Fibroblast of peridontal ligament (primary cell): ENCODE results near the gene NFATC4.
"Not testable (repeated sequence)": the region's sequence is repeated elsewhere in the genome, so short reads cannot be mapped to it uniquely, and the experiment has no call there.

ENCODE experiments used
- DNase-seq: peaks from one replicate; pipeline ENCODE4 v3.0.0-alpha.2; 2010; ENCODE audit errors: extremely low read depth

Gene NFATC4

DNA sequence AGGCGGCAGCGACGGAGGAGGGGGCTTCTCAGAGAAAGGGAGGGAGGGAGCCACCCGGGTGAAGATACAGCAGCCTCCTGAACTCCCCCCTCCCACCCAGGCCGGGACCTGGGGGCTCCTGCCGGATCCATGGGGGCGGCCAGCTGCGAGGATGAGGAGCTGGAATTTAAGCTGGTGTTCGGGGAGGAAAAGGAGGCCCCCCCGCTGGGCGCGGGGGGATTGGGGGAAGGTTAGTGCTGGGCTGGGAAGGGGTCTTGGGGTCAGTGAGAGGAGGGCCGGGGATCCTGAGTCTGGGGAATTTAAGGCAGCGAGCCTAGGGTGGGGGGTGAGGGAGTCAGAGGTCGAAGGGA lies 203 bp downstream of the NFATC4 start:
- DNase-seq: no peak

DNA sequence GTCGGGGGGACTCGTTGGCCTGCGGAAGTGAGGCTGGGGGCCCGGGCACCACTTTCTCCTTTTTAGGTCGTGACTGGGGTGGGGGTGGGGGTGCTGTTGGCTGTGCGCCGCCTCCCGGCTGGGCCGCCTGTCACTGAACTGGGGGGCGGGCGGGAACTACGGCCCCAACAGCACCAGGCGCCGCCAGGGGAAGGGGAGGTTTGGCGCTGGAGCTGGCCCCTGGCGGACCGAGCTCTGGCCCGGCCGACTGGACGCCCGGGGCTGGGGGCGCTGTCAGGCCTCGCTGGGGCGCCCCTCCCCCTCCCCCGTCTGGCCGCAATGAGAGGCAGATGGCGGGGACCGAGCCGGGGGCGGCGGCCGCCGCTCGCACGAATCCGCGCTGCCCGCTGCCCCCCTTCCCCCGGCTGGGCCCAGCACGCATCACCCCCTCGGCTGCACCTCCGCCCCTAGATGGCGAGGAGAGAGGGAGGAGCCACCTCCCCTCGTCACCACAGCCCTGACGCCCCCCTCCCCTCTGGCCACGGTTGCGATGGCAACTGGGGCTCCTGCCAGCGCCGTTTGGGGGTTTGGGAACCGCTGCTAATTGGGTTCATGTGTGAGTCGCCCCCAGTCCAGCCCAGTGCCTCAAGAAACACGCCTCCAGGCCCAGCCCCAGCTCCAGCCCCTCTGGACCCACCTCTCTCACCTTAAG lies 723 bp downstream of the NFATC4 start:
- DNase-seq: peak; percentile 90

DNA sequence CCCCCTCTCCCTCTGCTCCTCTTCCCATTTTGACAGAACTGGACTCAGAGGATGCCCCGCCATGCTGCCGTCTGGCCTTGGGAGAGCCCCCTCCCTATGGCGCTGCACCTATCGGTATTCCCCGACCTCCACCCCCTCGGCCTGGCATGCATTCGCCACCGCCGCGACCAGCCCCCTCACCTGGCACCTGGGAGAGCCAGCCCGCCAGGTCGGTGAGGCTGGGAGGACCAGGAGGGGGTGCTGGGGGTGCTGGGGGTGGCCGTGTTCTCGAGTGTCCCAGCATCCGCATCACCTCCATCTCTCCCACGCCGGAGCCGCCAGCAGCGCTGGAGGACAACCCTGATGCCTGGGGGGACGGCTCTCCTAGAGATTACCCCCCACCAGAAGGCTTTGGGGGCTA lies 1.5 kb downstream of the NFATC4 start:
- DNase-seq: no peak

DNA sequence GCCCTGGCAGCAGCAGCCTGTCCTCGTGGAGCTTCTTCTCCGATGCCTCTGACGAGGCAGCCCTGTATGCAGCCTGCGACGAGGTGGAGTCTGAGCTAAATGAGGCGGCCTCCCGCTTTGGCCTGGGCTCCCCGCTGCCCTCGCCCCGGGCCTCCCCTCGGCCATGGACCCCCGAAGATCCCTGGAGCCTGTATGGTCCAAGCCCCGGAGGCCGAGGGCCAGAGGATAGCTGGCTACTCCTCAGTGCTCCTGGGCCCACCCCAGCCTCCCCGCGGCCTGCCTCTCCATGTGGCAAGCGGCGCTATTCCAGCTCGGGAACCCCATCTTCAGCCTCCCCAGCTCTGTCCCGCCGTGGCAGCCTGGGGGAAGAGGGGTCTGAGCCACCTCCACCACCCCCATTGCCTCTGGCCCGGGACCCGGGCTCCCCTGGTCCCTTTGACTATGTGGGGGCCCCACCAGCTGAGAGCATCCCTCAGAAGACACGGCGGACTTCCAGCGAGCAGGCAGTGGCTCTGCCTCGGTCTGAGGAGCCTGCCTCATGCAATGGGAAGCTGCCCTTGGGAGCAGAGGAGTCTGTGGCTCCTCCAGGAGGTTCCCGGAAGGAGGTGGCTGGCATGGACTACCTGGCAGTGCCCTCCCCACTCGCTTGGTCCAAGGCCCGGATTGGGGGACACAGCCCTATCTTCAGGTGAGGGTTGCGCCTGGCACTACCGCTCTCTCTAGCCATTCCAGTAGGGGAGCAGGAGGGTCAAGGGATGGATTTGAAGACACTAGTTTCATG lies 2.1 kb downstream of the NFATC4 start:
- no peak for DNase-seq

DNA sequence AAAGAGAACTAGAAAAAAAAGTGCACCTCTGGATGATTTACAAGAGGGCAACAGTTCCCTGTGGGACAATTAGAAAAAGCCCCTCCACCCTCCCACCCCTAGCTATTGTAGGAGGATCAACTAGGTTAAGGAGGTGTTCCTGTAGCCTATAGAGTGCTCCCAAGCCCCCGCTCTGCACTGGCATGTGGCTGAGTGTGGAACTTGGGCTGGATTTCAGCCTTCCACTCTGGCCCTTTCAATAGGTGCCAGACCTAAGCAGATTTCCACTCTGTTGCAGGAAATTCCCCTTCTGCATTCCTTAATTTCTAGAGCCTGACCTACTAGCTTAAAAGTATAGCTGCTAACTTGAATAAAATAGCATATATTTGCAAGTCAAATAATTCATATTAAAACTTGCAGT lies 2.8 kb downstream of the NFATC4 start:
- DNase-seq: peak; percentile 28

DNA sequence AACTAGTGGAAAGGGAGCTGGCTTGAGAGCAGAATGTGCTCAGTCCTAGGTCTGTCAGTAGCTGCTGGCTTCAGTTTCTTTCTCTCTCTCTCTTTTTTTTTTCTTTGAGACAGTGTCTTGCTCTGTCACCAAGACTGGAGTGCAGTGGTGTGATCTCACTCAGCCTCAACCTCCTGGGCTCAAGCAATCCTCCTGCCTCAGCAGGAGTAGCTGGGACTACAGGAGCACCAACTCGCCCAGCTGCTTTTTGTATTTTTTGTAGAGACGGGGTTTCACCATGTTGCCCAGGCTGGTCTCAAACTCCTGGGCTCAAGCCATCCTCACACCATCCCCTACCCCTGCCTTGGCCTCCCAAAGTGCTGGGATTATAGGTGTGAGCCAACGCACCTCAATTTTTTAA lies 3.6 kb downstream of the NFATC4 start:
- not testable (repeated sequence) for DNase-seq

DNA sequence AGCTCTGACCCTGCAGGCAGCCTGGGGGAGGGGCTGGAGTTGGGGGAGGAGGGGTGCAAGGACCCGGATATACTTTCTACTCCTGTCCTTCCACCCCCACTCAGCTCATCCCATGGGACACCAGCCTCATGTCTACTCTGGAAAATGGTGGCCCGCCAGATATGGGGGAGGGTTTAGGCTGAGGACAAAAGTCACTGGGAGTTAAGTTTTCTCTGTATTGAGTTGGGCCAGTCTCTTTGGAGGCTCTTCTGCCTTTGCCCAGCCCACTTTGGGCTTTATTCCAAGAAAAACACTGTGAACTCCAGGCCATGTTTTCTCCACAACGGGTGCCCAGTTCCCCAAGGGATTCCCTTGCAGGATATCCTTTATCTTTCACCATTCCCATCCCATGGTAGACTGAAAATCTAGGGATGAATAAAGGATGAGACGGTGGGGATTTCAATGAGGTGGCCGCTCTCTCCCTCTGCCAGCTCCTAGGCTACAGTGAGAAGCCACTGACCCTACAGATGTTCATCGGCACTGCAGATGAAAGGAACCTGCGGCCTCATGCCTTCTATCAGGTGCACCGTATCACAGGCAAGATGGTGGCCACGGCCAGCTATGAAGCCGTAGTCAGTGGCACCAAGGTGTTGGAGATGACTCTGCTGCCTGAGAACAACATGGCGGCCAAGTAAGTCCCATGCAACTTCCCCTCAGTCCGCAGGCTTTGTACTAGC lies 4.9 kb downstream of the NFATC4 start:
- DNase-seq: peak; percentile 33

DNA sequence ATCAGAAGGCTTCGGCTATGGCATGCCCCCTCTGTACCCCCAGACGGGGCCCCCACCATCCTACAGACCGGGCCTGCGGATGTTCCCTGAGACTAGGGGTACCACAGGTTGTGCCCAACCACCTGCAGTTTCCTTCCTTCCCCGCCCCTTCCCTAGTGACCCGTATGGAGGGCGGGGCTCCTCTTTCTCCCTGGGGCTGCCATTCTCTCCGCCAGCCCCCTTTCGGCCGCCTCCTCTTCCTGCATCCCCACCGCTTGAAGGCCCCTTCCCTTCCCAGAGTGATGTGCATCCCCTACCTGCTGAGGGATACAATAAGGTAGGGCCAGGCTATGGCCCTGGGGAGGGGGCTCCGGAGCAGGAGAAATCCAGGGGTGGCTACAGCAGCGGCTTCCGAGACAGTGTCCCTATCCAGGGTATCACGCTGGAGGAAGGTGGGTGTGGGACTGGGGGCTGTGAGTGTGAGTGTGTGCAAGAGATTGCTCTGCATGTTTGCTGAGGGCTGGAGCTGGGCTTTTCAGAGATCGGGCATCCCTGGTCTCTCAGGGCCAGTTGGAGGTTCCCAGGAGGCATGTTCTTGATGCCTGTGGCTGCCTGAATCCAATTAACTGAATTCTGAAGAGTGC lies 8.6 kb downstream of the NFATC4 start:
- no peak for DNase-seq

DNA sequence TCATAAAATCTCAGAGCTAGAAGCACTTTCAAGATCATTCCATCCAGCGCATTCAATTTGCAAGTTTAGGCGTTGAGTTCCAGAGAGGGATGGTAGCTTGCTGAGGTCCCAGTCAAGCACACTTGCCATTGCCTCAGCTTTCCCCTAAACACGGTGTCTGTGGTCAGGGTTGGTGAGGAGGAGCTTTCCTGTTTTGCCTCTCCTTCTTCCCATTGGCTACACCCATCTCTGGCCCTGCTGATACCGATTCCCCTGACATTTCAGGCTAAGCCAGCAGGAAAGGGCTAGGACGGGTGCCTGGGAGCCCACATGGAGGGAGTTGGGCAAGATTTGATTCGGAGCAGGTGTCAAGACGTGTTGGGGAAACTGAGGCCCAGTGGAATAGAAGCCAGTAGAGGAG lies 9.1 kb downstream of the NFATC4 start:
- no peak for DNase-seq

DNA sequence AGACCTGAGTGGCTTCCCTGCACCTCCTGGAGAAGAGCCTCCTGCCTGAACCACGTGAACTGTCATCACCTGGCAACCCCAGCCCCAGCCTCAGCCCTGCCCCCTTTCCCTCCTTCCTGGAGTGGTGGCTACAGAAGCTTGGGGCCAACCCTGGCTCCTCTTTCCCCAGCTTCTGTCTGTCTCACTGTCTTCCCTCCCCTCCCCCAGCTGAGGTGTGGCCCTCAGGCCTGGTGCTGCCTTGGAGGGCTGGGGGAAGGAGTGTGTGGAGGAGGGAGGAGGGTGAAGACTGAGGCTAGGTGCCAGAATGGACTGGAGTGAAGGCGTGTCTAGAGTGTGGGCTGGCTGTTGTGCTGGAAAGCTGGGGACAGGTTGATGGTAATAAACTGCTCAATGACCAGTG lies 9.7 kb downstream of the NFATC4 start:
- no peak for DNase-seq

DNA sequence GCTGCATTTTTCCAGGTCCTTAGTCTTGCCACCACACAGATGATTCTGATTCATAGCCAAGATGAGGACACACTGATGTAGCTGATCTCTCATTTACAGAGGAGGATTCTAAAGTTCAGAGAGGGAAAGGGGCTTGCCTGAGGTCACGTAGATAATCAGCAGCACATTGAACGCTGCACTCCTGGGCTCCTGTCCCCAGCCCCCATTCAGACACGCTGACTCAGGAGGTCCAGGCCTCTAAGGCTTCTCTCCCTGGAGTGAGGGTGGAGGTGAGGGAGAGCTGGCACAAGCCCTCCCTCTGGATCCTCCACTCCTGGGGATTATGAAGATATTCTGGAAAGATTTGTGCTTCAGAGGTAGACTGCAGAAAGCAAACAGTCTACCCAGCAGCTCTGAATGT lies 10.3 kb downstream of the NFATC4 start:
- no peak for DNase-seq

DNA sequence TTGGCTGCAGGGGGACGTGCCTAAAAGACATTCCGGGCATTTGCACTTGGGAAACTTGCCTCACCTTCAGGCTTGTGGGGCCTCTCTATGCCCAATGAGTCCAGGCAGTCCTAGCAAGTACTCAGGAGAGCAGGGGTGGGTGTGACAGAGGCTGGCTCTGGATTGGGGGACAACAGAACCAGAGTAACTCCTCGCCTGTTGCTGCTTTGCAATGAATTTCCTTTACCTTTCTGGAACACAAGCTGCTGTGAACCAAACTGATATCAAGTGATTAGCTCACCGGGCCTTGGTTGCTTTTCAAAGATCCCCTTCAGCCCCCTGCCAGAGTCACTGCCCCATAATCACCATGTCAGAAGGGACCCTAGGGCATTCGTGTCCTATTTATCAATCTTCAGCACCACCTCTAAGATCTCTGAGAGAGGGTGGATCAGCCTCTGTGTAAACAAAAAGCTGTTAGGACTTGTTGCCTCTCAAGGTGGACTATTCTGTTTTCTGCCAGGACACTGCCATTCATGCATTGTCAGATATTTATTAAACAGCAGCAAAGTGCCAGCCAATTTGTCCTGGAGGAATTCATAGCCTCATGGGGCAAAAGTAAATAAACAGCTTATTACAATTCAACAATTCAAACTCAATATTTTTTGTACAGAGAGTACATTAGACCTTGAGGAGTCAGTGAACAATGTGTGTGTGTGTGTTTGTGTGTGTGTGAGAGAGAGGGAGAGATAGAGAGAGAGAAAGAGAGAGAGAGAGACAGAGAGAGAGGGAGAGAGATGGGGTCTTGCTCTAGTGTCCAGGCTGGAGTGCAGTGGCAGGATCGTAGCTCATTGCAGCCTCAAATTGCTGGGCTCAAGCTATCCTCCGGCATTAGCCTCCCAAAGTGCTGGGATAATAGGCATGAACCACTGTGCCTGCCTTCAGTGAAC lies 11.3 kb downstream of the NFATC4 start:
- no peak for DNase-seq

DNA sequence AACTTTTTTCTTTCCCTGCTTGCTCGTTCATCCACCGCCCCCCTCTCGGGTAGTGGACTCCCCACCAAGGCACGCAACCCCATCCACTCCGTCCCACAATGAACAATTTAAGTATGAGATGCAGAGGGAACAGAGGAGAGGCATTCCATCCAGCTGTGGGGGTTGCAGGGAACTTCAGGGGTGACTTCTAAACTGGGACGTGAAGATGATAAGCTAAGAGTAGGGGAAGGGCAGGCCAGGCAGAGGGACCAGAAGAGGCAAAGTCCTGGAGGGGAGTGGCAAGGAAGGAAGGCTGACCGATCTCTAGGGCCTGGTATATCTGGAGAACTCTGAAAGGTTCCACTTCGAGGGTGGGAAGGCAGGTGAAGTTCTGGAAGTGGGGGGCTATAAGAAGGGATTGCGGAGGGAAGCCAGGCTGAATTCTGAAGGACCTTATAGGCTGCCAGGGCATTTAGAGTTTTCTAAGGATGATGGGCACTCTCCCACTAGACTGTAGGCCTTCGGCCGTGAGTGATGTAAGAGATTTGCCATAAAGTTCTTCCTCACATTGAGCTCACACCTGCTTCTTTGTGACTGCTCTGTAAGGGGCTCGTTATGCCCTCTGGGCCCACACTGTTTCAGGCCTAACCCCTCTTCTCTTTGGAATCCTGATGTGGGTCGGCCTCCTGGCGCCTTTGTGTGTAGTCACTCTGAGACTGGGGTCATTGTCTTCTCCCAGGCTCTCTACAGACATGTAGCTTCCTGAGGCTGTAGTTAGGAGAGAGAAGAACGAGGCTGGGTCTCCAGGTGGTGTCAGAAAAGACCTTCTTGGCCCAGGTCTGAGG lies 12.1 kb downstream of the NFATC4 start:
- no peak for DNase-seq

DNA sequence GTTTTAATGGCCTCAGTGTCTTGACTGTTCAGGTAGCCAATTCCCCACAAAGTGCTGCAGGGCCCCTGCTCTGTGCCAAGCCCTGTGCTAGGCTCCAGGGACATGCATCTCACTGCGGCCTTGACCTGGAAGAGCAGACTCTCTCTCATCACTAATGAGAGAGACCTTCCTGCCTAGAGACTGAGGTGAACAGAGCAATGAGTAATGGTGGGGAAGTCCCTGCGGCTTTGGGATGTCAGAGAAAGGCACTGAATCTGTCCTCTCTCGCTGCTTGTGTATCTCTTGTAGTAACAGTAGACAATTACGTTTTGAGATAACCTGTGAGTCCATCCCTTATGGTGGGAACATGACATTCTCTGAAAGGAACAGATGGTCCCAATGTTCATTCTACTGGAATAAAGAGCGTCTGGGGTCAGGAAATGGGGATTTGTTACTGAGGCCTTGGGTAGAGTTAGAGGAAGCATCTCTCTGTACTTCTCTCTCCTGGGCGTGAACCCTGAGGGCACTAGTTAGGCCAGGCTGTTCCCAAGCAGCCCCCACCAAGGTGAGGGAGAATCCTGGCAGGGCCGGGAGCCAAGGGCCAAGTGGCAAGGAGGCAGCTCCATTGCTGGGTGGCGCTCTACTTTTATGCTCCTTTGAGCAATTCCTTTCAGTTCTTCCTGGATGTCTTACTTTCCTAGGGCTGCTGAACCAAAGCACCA lies 13.5 kb downstream of the NFATC4 start:
- DNase-seq: no peak

DNA sequence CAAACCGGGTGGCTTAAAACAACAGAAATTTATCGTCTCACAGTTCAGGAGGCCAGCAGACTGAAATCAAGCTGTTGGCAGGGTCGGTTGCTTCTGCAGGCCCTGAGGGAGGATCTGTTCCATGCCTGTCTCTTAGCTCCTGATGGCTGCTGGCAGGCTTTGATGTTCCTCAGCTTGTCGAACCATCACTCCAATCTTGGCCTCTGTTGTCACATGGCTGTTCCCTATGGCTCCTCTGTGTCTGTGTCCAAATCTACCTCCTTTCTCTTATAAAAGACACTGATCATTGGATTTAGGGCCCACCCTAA lies 14.0 kb downstream of the NFATC4 start:
- no peak for DNase-seq

DNA sequence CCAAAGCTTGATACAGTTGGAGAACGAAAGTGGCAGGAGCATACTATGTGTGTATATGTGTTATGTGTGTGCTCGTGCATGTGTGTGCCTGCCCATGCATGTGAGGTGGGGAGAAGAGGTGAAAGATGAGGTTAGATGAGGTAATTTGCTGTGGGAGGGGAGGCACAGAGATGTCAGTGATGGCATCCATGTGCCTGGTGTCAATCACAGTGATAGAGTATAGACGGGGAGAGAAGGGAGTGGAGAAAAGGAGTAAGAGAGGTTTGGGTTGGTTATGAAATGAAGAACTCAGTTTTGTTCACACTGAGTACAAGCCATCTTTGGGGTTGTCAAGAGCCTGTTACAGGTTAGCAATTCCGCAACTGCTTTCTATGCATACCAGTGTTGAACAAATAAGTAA lies 16.2 kb downstream of the NFATC4 start:
- no peak for DNase-seq

DNA sequence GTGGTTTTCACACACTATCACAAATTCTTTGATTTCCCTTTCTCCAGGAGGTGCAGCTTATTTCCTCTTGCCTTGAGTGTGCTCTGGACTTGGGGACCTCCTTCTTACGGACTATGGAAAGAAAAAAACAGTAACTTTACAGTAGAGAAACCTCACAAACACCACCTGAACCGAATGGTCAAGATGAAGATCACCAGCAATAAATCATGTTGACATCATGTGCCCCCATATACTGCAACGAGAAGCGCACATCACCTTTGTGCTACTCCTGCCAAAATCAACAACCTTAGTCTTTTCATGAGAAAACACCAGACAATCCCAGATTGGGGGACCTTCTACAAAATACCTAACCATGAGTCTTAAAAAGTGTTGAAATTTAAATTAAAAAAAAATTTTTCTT lies 17.5 kb downstream of the NFATC4 start:
- DNase-seq: no peak

DNA sequence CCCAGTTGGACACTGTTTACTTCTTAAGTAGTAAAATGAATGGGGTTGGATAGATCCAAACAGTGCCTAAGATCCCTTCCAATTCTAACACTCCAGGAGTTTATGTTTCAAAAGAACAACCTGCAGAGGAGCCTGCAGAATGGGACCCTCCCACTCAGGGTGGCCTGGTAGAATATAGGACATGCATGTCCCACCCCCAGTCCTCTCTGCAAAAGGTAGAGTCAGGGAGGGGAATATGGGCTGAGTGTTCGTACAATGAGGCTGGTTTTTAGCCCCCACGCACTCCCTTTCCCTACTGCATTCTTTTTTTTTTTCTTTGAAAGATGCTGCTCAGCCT lies 19.0 kb downstream of the NFATC4 start:
- no peak for DNase-seq

DNA sequence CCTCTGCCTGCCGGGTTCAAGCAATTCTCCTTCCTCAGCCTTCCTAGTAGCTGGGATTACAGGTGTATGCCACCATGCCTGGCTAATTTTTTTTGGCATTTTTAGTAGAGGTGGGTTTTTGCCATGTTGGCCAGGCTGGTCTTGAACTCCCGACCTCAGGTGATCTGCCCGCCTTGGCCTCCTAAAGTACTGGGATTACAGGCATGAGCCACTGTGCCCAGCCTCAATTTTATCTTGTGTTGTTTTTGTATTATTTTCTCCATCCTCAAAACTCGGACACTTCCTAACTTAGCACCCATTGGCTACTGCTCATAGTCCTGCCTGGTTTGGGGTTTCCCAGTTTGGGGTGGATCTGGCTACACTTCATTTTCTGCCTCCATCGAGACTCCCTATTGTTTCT lies 19.6 kb downstream of the NFATC4 start:
- DNase-seq: not testable (repeated sequence)

DNA sequence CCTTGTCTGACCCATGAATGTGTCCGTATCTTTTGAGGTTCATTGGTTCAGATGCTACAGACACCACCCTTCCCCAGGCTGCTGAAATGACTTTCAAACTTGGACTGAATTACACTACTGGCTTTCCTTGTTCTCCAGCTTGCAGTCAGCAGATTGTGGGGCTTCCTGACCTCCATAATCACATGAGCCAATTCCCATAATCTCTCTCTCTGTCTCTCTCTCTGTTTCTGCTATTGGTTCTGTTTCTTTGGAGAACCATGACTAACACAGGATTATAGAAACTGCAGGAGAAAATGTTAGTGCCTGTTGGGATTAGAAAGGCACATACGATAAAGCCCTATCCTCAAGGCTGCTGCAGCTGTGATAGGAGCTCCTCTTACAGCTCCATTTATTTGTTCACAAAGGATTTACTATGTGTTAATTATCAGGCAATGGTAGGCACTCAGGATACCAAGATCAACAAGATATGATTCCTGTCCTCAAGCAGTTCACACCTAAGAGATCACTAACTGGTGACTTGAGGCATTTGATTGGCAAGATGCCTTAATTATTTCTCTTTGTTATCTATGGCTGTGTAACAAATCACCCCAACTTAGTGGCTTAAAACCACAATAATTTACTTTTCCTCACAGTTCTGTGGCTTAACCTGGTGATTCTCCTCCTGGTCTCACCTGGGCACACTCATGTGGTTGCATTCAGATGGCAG lies 20.6 kb downstream of the NFATC4 start:
- DNase-seq: no peak
